B cell (primary cell): ENCODE data around the gene TGFB1. TPM values are rescaled to one million over a fixed set of nuclear protein-coding genes. Genes with fewer than 3 reads are reported as not detected.

Experiments
- ATAC-seq: fragments of 200-7000 bp; cut with Tn5 transposase; one replicate; pipeline ENCODE4 v1.10.0; 2021; ENCODE audit warnings: low read depth, mild to moderate bottlenecking, moderate number of reproducible peaks, moderate library complexity
- CTCF ChIA-PET: fragments of 350-600 bp; sonication (Branson Sonifier 250); formaldehyde crosslinking; loops from one replicate; lab custom pipeline; 2021; ENCODE audit warnings: antibody characterized with exemption, inconsistent platforms; lab: Charles Lee
- POLR2A ChIA-PET: fragments of 350-600 bp; sonication (Branson Sonifier 250); formaldehyde crosslinking; loops from one replicate; lab custom pipeline; 2021; ENCODE audit warnings: antibody characterized with exemption; lab: Charles Lee
- DNase-seq: peaks from one replicate; pipeline ENCODE4 v3.0.0; 2013
- H2AFZ ChIP-seq: 2 replicates; pipeline ENCODE4 v1.6.1; 2012; ENCODE audit warnings: mild to moderate bottlenecking, low read depth, low read length; ENCODE audit not compliant: insufficient read depth, poor library complexity, severe bottlenecking
- H3K27ac ChIP-seq, 2 donors: 1 replicate in 1 of 2; 2 replicates in 1 of 2; pipeline ENCODE4 v1.5.1; 2012 to 2013; ENCODE audit warnings: low read length in 2 of 2, mild to moderate bottlenecking in 2 of 2, moderate library complexity in 1 of 2
- H3K27me3 ChIP-seq, 4 experiments: fragments of 200-600 bp in 1 of 4; sonication (generic) in 1 of 4; replicated peaks in 1 of 4; 1 replicate in 2 of 4; 2 replicates in 2 of 4; pipeline versions ENCODE4 v1.6.1 to v1.7.0; 2013 to 2016; ENCODE audit warnings: low read length in 3 of 4, mild to moderate bottlenecking in 2 of 4, mixed read lengths in 1 of 4, moderate library complexity in 1 of 4; ENCODE audit not compliant: insufficient read depth in 4 of 4, control insufficient read depth in 3 of 4; ENCODE audit errors: control extremely low read depth in 1 of 4
- H3K36me3 ChIP-seq, 2 experiments: replicated peaks in 1 of 2; 1 replicate in 1 of 2; 2 replicates in 1 of 2; pipeline versions ENCODE4 v1.6.1 to v1.7.1; 2013; ENCODE audit warnings: low read length in 1 of 2; ENCODE audit not compliant: insufficient read depth in 2 of 2, control insufficient read depth in 1 of 2; ENCODE audit errors: control extremely low read depth in 1 of 2, extremely low read depth in 1 of 2
- H3K4me1 ChIP-seq, 2 donors: fragments of 200-600 bp in 1 of 2; sonication (generic) in 1 of 2; 1 replicate in 1 of 2; 2 replicates in 1 of 2; pipeline versions ENCODE4 v1.5.1 to v1.6.1; 2013 to 2017; ENCODE audit warnings: low read length in 2 of 2; ENCODE audit not compliant: control insufficient read depth in 2 of 2, insufficient read depth in 2 of 2
- H3K4me2 ChIP-seq: replicated peaks from 2 replicates; pipeline ENCODE3; 2012; ENCODE audit warnings: mild to moderate bottlenecking, low read depth, low read length; ENCODE audit not compliant: poor library complexity, severe bottlenecking
- H3K4me3 ChIP-seq, 5 experiments: fragments of 200-600 bp in 1 of 5; sonication (generic) in 1 of 5; 1 replicate in 3 of 5; 2 replicates in 2 of 5; pipeline versions ENCODE4 v1.5.1 to v1.7.0; 2011 to 2016; ENCODE audit warnings: low read length in 4 of 5, mild to moderate bottlenecking in 4 of 5, low read depth in 2 of 5, control low read depth in 1 of 5, moderate library complexity in 1 of 5; ENCODE audit not compliant: insufficient read depth in 1 of 5; ENCODE audit errors: control extremely low read depth in 1 of 5, extremely low read depth in 1 of 5
- H3K79me2 ChIP-seq: fragments of 200-600 bp; sonication (generic); one replicate; pipeline ENCODE4 v1.6.0; 2016; ENCODE audit warnings: low read length; ENCODE audit not compliant: control insufficient read depth, insufficient read depth
- H3K9ac ChIP-seq: fragments of 200-600 bp; sonication (generic); 2 replicates; pipeline ENCODE4 v1.6.1; 2017; ENCODE audit warnings: mild to moderate bottlenecking, low read length, moderate library complexity
- H3K9me3 ChIP-seq, 3 donors: one replicate each; pipeline versions ENCODE4 v1.6.1 to v1.7.1; 2013; ENCODE audit warnings: low read length in 2 of 3; ENCODE audit not compliant: control insufficient read depth in 2 of 3, insufficient read depth in 1 of 3; ENCODE audit errors: control extremely low read depth in 1 of 3
- H4K20me1 ChIP-seq: 2 replicates; pipeline ENCODE4 v1.6.0; 2012; ENCODE audit warnings: mild to moderate bottlenecking, low read length; ENCODE audit not compliant: insufficient read depth, control insufficient read depth, poor library complexity, severe bottlenecking
- H3K27ac Mint-ChIP-seq: one replicate; pipeline ENCODE4 v1.8.0; 2021; ENCODE audit warnings: mixed read lengths
- H3K27me3 Mint-ChIP-seq: one replicate; pipeline ENCODE4 v1.8.0; 2021; ENCODE audit warnings: mixed read lengths
- H3K4me1 Mint-ChIP-seq: one replicate; pipeline ENCODE4 v1.8.0; 2021; ENCODE audit warnings: mixed read lengths
- H3K4me3 Mint-ChIP-seq: one replicate; pipeline ENCODE4 v1.8.0; 2021; ENCODE audit warnings: mixed read lengths
- H3K9me3 Mint-ChIP-seq: one replicate; pipeline ENCODE4 v1.8.0; 2022; ENCODE audit warnings: mixed read lengths; ENCODE audit not compliant: insufficient read depth
- EZH2 ChIP-seq: IDR thresholded peaks from 2 replicates; pipeline ENCODE4 v1.6.1; 2012; ENCODE audit warnings: borderline replicate concordance, low read depth, mild to moderate bottlenecking, moderate library complexity, low read length; ENCODE audit not compliant: insufficient read depth, poor library complexity, severe bottlenecking
- WGBS: methylation state at CpG from one replicate; pipeline ENCODE4 v1.1.5; 2013; ENCODE audit warnings: missing lambda C conversion rate; ENCODE audit not compliant: insufficient coverage; 5-methylcytosine and 5-hydroxymethylcytosine counted together
- intact Hi-C: fragments of 100-400 bp; cut with micrococcal nuclease; formaldehyde crosslinking; loops from one replicate; pipeline ENCODE4 v1.10.0; 2022
- polyA plus RNA-seq: library from polyadenylated mRNA; depleted of rRNA; stranded (reverse); fragments of >200 nt; gene quantifications from 2 replicates; pipeline ENCODE4 v1.2.3, GENCODE V29; 2012
- total RNA-seq, 2 donors: library from RNA; stranded (reverse); fragments of 120-200 nt in 1 of 2; gene quantifications; 1 replicate in 1 of 2; 2 replicates in 1 of 2; pipeline versions ENCODE4 v1.2.3 to v1.2.4, GENCODE V29; 2013 to 2022
- TF ChIP-seq, protein P1 (sequence below): fragments of 200-600 bp; IDR thresholded peaks from one replicate; pipeline ENCODE4 v1.8.0; 2022; ENCODE audit warnings: antibody characterized with exemption, mild to moderate bottlenecking

The TGFB1 gene
- total and polyA plus RNA-seq, 2 donors (not counting 1 experiment from before 2014, with no cell fraction given) = 109 to 120 TPM

DNA sequence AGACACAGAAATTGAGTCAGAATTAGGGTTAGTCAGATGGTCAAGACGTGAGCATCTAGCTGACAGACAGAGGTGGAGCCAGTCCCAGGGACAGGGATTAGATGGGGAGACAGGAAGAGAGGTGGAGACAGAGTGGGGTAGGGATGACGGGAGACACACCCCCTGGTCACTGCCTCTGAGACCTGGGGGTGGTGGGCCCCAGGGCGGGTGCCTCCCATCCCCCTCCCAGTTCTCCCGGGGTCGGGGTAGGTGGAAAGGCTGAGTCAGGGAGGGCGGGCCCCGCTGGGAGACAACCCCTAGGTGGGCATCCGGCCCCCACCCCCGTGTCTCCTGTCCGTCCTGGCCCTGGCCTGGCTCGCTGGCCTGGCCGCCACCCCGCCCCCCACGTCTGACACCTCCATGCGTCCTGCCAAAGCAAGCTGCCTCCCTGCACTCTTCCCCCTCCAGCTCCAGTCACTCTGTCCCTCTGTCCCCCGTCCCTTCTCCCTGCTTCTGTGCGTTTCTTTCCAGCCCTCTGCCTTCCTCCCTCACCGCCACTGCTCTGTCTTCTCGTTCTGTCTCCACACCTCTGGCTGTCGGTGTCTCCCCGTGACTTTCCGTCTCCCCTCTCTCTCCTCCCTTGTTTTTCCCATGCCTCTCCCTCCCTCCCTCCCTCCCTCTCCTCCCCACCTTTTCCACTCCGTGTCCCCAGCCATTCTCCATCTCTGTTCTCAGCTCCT lies 28.6 kb downstream of the TGFB1 start:
- H3K9ac ChIP-seq = no peak overlapping the region
- H3K4me1 ChIP-seq = peaks cover 53 to 86% of the 10 kb centered on the region in 2 donors
- H3K27me3 ChIP-seq = no peaks in the 10 kb centered on the region
- intact Hi-C loops = loop anchor here (10.0 kb wide), 1 partner anchor 240 kb away; no protein-coding TSS in a partner anchor
- no peak for DNase-seq
- no peaks in the 10 kb centered on the region for H3K79me2 ChIP-seq
- H3K4me3 ChIP-seq = no peak overlapping the region
- 45% methylated on average over 20 of the region's 23 CpGs for WGBS
- no peak for ATAC-seq
- Mint-ChIP-seq H3K9me3 (no peaks in the 10 kb centered on the region), H3K27ac (peak overlapping the region; percentile 93), H3K27me3 (no peaks in the 10 kb centered on the region), H3K4me1 (peaks cover 66% of the 10 kb centered on the region), H3K4me3 (peak overlapping the region; percentile 49)
- no peak overlapping the region for H2AFZ ChIP-seq
- H3K9me3 ChIP-seq = no peaks in the 10 kb centered on the region
- ChIA-PET POLR2A (interaction anchor here (0.5 to 5.3 kb wide), 3 partner anchors 28 to 1096 kb away, joined by 6 to 69 read pairs (median 10); partner anchors contain the start of gene TGFB1), CTCF (interaction anchor here (0.8 to 9.7 kb wide), 3 partner anchors 16 to 62 kb away, joined by 3 to 130 read pairs (median 6); partner anchors contain the start of gene TGFB1)
- H3K27ac ChIP-seq = peak overlapping the region; percentile 76 to 97
- H3K4me2 ChIP-seq = peak overlapping the region; percentile 92
- peaks cover 0 to 49% of the 10 kb centered on the region in 2 experiments for H3K36me3 ChIP-seq
- peaks cover 7% of the 10 kb centered on the region for H4K20me1 ChIP-seq
- no peak for TF ChIP-seq EZH2
- TF ChIP-seq, protein P1, sequence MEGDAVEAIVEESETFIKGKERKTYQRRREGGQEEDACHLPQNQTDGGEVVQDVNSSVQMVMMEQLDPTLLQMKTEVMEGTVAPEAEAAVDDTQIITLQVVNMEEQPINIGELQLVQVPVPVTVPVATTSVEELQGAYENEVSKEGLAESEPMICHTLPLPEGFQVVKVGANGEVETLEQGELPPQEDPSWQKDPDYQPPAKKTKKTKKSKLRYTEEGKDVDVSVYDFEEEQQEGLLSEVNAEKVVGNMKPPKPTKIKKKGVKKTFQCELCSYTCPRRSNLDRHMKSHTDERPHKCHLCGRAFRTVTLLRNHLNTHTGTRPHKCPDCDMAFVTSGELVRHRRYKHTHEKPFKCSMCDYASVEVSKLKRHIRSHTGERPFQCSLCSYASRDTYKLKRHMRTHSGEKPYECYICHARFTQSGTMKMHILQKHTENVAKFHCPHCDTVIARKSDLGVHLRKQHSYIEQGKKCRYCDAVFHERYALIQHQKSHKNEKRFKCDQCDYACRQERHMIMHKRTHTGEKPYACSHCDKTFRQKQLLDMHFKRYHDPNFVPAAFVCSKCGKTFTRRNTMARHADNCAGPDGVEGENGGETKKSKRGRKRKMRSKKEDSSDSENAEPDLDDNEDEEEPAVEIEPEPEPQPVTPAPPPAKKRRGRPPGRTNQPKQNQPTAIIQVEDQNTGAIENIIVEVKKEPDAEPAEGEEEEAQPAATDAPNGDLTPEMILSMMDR = no peak
